HEK293T (cell line): ENCODE measurements around the gene TRPM8.

ENCODE experiments used
- ARNT ChIP-seq: fragments of 450-650 bp; IDR thresholded peaks from 2 replicates; pipeline ENCODE4 v1.6.1; 2017; ENCODE audit warnings: mild to moderate bottlenecking
- BHLHE40 ChIP-seq: fragments of 450-650 bp; IDR thresholded peaks from 2 replicates; pipeline ENCODE4 v1.6.1; 2016; ENCODE audit warnings: mild to moderate bottlenecking, moderate library complexity, borderline replicate concordance
- CTBP1 ChIP-seq: fragments of 450-650 bp; IDR thresholded peaks from 2 replicates; pipeline ENCODE4 v1.6.1; 2016; ENCODE audit warnings: borderline replicate concordance
- ELF4 ChIP-seq: fragments of 450-650 bp; IDR thresholded peaks from 2 replicates; pipeline ENCODE4 v1.6.1; 2017; ENCODE audit warnings: antibody characterized with exemption
- FOXA1 ChIP-seq: fragments of 450-650 bp; IDR thresholded peaks from 2 replicates; pipeline ENCODE4 v1.6.1; 2016; ENCODE audit warnings: mild to moderate bottlenecking
- FOXK2 ChIP-seq: fragments of 450-650 bp; IDR thresholded peaks from 2 replicates; pipeline ENCODE4 v1.6.1; 2016; ENCODE audit warnings: mild to moderate bottlenecking
- FOXM1 ChIP-seq: fragments of 450-650 bp; IDR thresholded peaks from 2 replicates; pipeline ENCODE4 v1.6.1; 2017; ENCODE audit warnings: mild to moderate bottlenecking, borderline replicate concordance
- L3MBTL2 ChIP-seq: fragments of 450-650 bp; conservative IDR thresholded peaks from 2 replicates; pipeline ENCODE4 v1.6.1; 2016; ENCODE audit warnings: mild to moderate bottlenecking
- SUZ12 ChIP-seq: fragments of 450-650 bp; IDR thresholded peaks from 2 replicates; pipeline ENCODE4 v1.6.1; 2016; ENCODE audit warnings: mild to moderate bottlenecking
- TARDBP ChIP-seq: fragments of 450-650 bp; IDR thresholded peaks from 2 replicates; pipeline ENCODE4 v1.6.1; 2016
- ZNF384 ChIP-seq: fragments of 450-650 bp; IDR thresholded peaks from 2 replicates; pipeline ENCODE4 v1.6.1; 2016

GRCh38 chr2:233976087-233976486, 58.9 kb downstream of the TRPM8 start:
- TF ChIP-seq L3MBTL2 (no peak), FOXM1 (no peak), SUZ12 (no peak), ARNT (no peak), TARDBP (no peak), BHLHE40 (no peak), ELF4 (no peak), CTBP1 (no peak), FOXK2 (no peak), ZNF384 (no peak), FOXA1 (no peak)
